ENCODE data around the gene MDFIC. TPM values are rescaled to one million over a fixed set of nuclear protein-coding genes. Genes with fewer than 3 reads are reported as not detected.

The MDFIC gene
- total RNA-seq, 1 experiment from 2014 or later, result not detected

- DNase-seq, result no peak
- Histone ChIP-seq H3K79me2 (ENCODE audit: low read length) (no peaks in the 10 kb centered on the region), H3K4me2 (ENCODE audit: low read depth, low read length, poor library complexity, severe bottlenecking) (no peak overlapping the region), H3K27ac (ENCODE audit: low read length) (no peak overlapping the region), H3K9me3 (ENCODE audit: low read length) (peaks cover under 1% of the 10 kb centered on the region), H3K4me3 (ENCODE audit: low read length) (no peak overlapping the region), H4K20me1 (ENCODE audit: insufficient read depth, low read depth, low read length) (no peaks in the 10 kb centered on the region), H2AFZ (ENCODE audit: low read length) (no peak overlapping the region), H3K4me1 (ENCODE audit: low read length) (no peaks in the 10 kb centered on the region), H3K27me3 (ENCODE audit: low read length) (no peaks in the 10 kb centered on the region), H3K36me3 (ENCODE audit: insufficient read depth, low read length) (no peaks in the 10 kb centered on the region), H3K9me2 (replicated peaks; ENCODE audit: insufficient read depth, low read length) (no peaks in the 10 kb centered on the region), H3K9ac (ENCODE audit: low read length) (no peak overlapping the region)
Measured at GRCh38 chr7:114919587-114919986, 2.3 kb upstream of the MDFIC start.

DNA sequence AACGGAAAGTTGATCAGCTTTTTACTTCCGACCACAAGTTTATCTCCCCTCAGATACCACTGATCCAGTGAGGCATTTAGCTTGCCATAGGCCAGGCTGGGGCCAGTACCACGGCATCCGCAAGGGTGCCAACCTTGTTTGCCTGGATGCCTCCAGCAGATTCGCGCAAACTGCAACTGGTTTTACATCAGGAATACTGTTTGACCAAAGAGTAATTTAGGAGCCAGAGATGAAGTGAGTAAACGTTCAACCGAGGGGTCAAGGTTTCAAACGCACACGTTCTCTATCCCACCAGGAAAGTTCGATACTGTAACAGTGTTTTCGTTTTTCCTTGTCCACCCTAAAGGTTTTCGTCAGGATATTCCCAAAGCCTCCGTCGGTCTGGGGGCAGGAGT is 266 bp upstream of the MDFIC start:
- no peak overlapping the region for H3K4me2 ChIP-seq (ENCODE audit: low read depth, low read length, poor library complexity, severe bottlenecking)
- no peak for DNase-seq
- H4K20me1 ChIP-seq (ENCODE audit: insufficient read depth, low read depth, low read length), result no peaks in the 10 kb centered on the region
- H3K4me3 ChIP-seq (ENCODE audit: low read length), result no peak overlapping the region
- H3K9me2 ChIP-seq (replicated peaks; ENCODE audit: insufficient read depth, low read length), result no peaks in the 10 kb centered on the region
- no peaks in the 10 kb centered on the region for H3K4me1 ChIP-seq (ENCODE audit: low read length)
- no peaks in the 10 kb centered on the region for H3K79me2 ChIP-seq (ENCODE audit: low read length)
- H3K27ac ChIP-seq (ENCODE audit: low read length), result no peak overlapping the region
- H3K9ac ChIP-seq (ENCODE audit: low read length), result no peak overlapping the region
- H2AFZ ChIP-seq (ENCODE audit: low read length), result no peak overlapping the region
- H3K9me3 ChIP-seq (ENCODE audit: low read length), result no peaks in the 10 kb centered on the region
- no peaks in the 10 kb centered on the region for H3K36me3 ChIP-seq (ENCODE audit: insufficient read depth, low read length)
- no peaks in the 10 kb centered on the region for H3K27me3 ChIP-seq (ENCODE audit: low read length)

DNA sequence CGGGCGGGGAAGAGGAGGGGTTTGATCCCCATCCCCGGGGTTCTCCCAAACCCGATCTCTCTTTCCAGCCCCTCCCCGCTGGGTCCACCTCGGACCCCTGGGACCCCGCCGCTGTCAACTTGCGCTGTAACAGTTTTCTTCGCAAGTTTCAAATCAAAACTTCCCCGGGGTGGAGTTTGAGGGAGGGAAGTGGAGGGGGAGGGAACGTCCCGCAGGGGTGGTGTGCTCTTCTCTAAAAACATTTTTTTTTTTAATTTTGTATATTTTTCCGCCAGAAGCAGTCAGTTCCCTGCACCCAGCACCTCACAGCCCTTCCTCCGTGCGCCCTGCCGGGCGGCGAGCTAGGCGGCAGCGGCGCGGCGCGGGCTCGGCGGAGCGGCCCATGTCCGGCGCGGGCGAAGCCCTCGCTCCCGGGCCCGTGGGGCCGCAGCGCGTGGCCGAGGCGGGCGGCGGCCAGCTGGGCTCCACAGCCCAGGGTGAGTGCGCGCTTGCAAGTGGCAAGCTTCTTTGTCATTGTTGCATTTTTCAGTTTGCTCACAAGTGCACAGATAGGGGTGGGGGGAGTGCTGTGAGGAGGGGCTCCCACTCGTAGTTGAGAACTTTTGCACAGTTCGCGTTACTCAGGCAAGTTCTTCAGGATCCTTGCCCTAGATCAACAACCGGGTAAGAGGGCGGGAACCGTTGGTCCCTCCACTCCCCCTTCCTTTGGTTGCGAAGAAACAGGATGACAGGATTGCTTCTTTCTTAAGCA is 933 bp downstream of the MDFIC start:
- Histone ChIP-seq H3K4me3 (ENCODE audit: low read length) (no peak overlapping the region), H3K4me1 (ENCODE audit: low read length) (no peaks in the 10 kb centered on the region), H3K27me3 (ENCODE audit: low read length) (no peaks in the 10 kb centered on the region), H4K20me1 (ENCODE audit: insufficient read depth, low read depth, low read length) (no peaks in the 10 kb centered on the region), H3K36me3 (ENCODE audit: insufficient read depth, low read length) (no peaks in the 10 kb centered on the region), H2AFZ (ENCODE audit: low read length) (no peak overlapping the region), H3K9ac (ENCODE audit: low read length) (no peak overlapping the region), H3K9me2 (replicated peaks; ENCODE audit: insufficient read depth, low read length) (no peaks in the 10 kb centered on the region), H3K27ac (ENCODE audit: low read length) (no peak overlapping the region), H3K79me2 (ENCODE audit: low read length) (no peaks in the 10 kb centered on the region), H3K4me2 (ENCODE audit: low read depth, low read length, poor library complexity, severe bottlenecking) (no peak overlapping the region), H3K9me3 (ENCODE audit: low read length) (no peaks in the 10 kb centered on the region)
- no peak for DNase-seq

DNA sequence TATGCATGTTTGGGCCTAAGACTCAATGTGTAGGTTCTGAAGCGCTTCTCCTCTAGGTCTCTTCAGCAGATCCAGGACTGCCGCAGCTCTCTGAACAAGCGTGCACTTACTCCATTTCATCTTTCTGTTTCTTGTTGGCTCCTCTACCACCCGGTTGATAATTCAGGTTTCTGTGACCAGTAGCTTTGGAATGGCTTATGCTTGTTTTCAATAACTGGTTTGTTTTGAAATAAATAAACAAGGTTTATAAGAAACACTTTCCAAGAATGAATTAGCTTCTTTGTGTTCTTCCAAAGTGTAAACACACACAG is 1.5 kb downstream of the MDFIC start:
- H3K4me2 ChIP-seq (ENCODE audit: low read depth, low read length, poor library complexity, severe bottlenecking), result no peak overlapping the region
- H2AFZ ChIP-seq (ENCODE audit: low read length), result no peak overlapping the region
- H4K20me1 ChIP-seq (ENCODE audit: insufficient read depth, low read depth, low read length), result no peaks in the 10 kb centered on the region
- no peaks in the 10 kb centered on the region for H3K27me3 ChIP-seq (ENCODE audit: low read length)
- no peaks in the 10 kb centered on the region for H3K9me3 ChIP-seq (ENCODE audit: low read length)
- no peaks in the 10 kb centered on the region for H3K79me2 ChIP-seq (ENCODE audit: low read length)
- H3K36me3 ChIP-seq (ENCODE audit: insufficient read depth, low read length), result no peaks in the 10 kb centered on the region
- no peaks in the 10 kb centered on the region for H3K4me1 ChIP-seq (ENCODE audit: low read length)
- no peak overlapping the region for H3K27ac ChIP-seq (ENCODE audit: low read length)
- H3K9me2 ChIP-seq (replicated peaks; ENCODE audit: insufficient read depth, low read length), result no peaks in the 10 kb centered on the region
- DNase-seq, result no peak
- no peak overlapping the region for H3K9ac ChIP-seq (ENCODE audit: low read length)
- H3K4me3 ChIP-seq (ENCODE audit: low read length), result no peak overlapping the region

DNA sequence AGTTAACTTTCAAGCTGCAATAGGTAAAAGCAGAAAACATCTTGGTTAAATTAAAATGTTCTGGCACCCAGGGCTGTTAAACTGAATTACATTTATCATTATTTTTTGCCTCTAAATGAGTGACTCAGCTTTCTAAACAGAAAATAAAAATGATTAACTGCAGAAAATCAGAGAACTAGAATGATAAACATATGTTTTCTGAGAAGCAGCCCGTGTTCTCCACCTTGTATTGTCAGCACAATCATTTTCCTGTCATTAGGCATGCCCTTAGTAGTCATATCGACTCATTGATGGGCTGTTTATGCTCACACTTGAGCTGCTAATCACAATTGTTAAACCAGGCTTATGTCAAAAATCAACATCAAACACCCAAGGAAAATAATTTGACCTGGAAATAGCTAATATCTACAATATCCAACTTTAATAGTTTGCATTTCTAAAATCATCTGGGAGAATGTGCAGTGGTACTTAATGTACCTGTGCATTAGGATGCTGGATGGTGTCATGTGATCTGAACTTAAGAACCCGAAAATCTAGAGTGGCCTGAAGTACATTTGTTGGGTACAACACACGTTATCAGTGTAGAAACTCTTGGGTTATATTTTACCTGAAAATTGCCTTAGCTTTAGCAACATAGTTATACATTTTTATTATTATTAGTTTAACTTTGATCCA is 2.3 kb downstream of the MDFIC start:
- no peaks in the 10 kb centered on the region for H4K20me1 ChIP-seq (ENCODE audit: insufficient read depth, low read depth, low read length)

DNA sequence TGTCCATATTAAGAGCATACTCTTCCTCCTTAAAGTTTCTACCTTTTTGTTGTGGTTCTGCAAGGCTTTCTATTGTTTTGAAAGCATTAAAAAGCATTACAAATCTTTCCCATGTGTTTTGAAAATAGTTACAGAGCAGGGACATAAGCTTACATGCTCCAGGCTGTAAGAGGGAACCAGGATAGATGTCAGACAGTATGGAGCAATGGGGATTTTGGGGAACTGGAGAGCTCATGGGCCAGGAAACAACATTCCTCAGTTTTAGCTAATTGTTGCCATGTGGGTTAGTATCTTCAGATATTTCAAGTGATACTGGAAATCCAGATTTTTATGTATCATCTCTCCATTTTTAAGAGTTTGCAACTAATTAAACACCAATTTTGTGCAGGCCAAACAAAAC is 3.5 kb downstream of the MDFIC start:
- Histone ChIP-seq H3K79me2 (ENCODE audit: low read length) (no peaks in the 10 kb centered on the region), H3K9me2 (replicated peaks; ENCODE audit: insufficient read depth, low read length) (no peaks in the 10 kb centered on the region), H3K4me2 (ENCODE audit: low read depth, low read length, poor library complexity, severe bottlenecking) (no peak overlapping the region), H3K27me3 (ENCODE audit: low read length) (no peaks in the 10 kb centered on the region), H3K9ac (ENCODE audit: low read length) (no peak overlapping the region), H4K20me1 (ENCODE audit: insufficient read depth, low read depth, low read length) (no peaks in the 10 kb centered on the region), H3K27ac (ENCODE audit: low read length) (no peak overlapping the region), H2AFZ (ENCODE audit: low read length) (no peak overlapping the region), H3K36me3 (ENCODE audit: insufficient read depth, low read length) (no peaks in the 10 kb centered on the region), H3K4me3 (ENCODE audit: low read length) (no peak overlapping the region), H3K9me3 (ENCODE audit: low read length) (no peaks in the 10 kb centered on the region), H3K4me1 (ENCODE audit: low read length) (no peaks in the 10 kb centered on the region)
- DNase-seq, result no peak

More for the DNA sequence above, 2.3 kb downstream of the MDFIC start:
- Histone ChIP-seq H3K27me3 (ENCODE audit: low read length) (no peaks in the 10 kb centered on the region), H3K9ac (ENCODE audit: low read length) (no peak overlapping the region), H3K36me3 (ENCODE audit: insufficient read depth, low read length) (no peaks in the 10 kb centered on the region), H3K4me2 (ENCODE audit: low read depth, low read length, poor library complexity, severe bottlenecking) (no peak overlapping the region), H3K79me2 (ENCODE audit: low read length) (no peaks in the 10 kb centered on the region), H3K9me3 (ENCODE audit: low read length) (no peaks in the 10 kb centered on the region), H2AFZ (ENCODE audit: low read length) (no peak overlapping the region), H3K4me3 (ENCODE audit: low read length) (no peak overlapping the region), H3K4me1 (ENCODE audit: low read length) (no peaks in the 10 kb centered on the region), H3K27ac (ENCODE audit: low read length) (no peak overlapping the region), H3K9me2 (replicated peaks; ENCODE audit: insufficient read depth, low read length) (no peaks in the 10 kb centered on the region)
- no peak for DNase-seq

DNA sequence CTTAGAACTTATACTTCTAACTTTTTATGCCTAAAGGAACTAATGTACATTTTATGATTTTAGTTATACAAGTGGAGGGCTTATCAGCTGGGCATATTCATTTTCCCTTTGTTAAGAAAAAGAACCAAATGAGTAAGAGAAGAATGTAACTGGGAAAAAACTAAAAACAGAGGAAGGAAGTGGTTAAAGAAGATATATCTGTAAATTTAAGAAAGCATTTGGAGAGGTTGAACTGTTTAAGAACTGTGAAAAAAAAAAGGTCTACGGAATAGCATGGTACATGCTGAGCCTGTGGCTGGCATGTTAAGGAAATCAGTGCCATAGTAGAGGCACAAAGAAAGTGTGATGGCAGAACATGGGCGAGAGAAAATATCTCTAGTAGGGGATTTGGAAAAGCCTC is 6.2 kb downstream of the MDFIC start:
- Histone ChIP-seq H4K20me1 (ENCODE audit: insufficient read depth, low read depth, low read length) (no peaks in the 10 kb centered on the region), H3K36me3 (ENCODE audit: insufficient read depth, low read length) (no peaks in the 10 kb centered on the region), H3K9me3 (ENCODE audit: low read length) (no peaks in the 10 kb centered on the region), H3K9me2 (replicated peaks; ENCODE audit: insufficient read depth, low read length) (no peaks in the 10 kb centered on the region), H2AFZ (ENCODE audit: low read length) (no peak overlapping the region), H3K4me1 (ENCODE audit: low read length) (no peaks in the 10 kb centered on the region), H3K4me2 (ENCODE audit: low read depth, low read length, poor library complexity, severe bottlenecking) (no peak overlapping the region), H3K27ac (ENCODE audit: low read length) (no peak overlapping the region), H3K79me2 (ENCODE audit: low read length) (no peaks in the 10 kb centered on the region), H3K27me3 (ENCODE audit: low read length) (no peaks in the 10 kb centered on the region), H3K4me3 (ENCODE audit: low read length) (no peak overlapping the region), H3K9ac (ENCODE audit: low read length) (no peak overlapping the region)
- no peak for DNase-seq

GRCh38 chr7:114929570-114929969 is 7.7 kb downstream of the MDFIC start:
- H3K79me2 ChIP-seq (ENCODE audit: low read length), result no peaks in the 10 kb centered on the region
- no peaks in the 10 kb centered on the region for H3K9me3 ChIP-seq (ENCODE audit: low read length)
- no peaks in the 10 kb centered on the region for H3K27me3 ChIP-seq (ENCODE audit: low read length)
- H3K27ac ChIP-seq (ENCODE audit: low read length), result no peak overlapping the region
- no peak overlapping the region for H3K4me2 ChIP-seq (ENCODE audit: low read depth, low read length, poor library complexity, severe bottlenecking)
- H3K9me2 ChIP-seq (replicated peaks; ENCODE audit: insufficient read depth, low read length), result no peaks in the 10 kb centered on the region
- H2AFZ ChIP-seq (ENCODE audit: low read length), result no peak overlapping the region
- no peak for DNase-seq
- H3K4me3 ChIP-seq (ENCODE audit: low read length), result no peak overlapping the region
- no peak overlapping the region for H3K9ac ChIP-seq (ENCODE audit: low read length)
- no peaks in the 10 kb centered on the region for H3K36me3 ChIP-seq (ENCODE audit: insufficient read depth, low read length)
- H4K20me1 ChIP-seq (ENCODE audit: insufficient read depth, low read depth, low read length), result no peaks in the 10 kb centered on the region
- no peaks in the 10 kb centered on the region for H3K4me1 ChIP-seq (ENCODE audit: low read length)
